ENCODE results near the gene PRF1.
"Not testable (repeated sequence)": the region's sequence is repeated elsewhere in the genome, so short reads cannot be mapped to it uniquely, and the experiment has no call there.

PRF1 gene

GRCh38 chr10:70594161-70594560 is 8.4 kb downstream of the PRF1 start:
- DNase-seq (ENCODE audit: low read depth, low spot score): no peak

- no peak for DNase-seq (ENCODE audit: low read depth, low spot score)
Observed at GRCh38 chr10:70593513-70593890, 9.0 kb downstream of the PRF1 start.

- no peak for DNase-seq (ENCODE audit: low read depth, low spot score)
Observed at GRCh38 chr10:70592746-70593512, 9.6 kb downstream of the PRF1 start.

GRCh38 chr10:70592186-70592735 is 10.3 kb downstream of the PRF1 start:
- DNase-seq (ENCODE audit: low read depth, low spot score): no peak

- DNase-seq (ENCODE audit: low read depth, low spot score): no peak
Observed at GRCh38 chr10:70590655-70591416, 11.7 kb downstream of the PRF1 start.

- no peak for DNase-seq (ENCODE audit: low read depth, low spot score)
Observed at GRCh38 chr10:70589762-70590654, 12.5 kb downstream of the PRF1 start.

- DNase-seq (ENCODE audit: low read depth, low spot score): no peak
Observed at GRCh38 chr10:70588859-70589570, 13.5 kb downstream of the PRF1 start.

GRCh38 chr10:70588255-70588654 is 14.3 kb downstream of the PRF1 start:
- no peak for DNase-seq (ENCODE audit: low read depth, low spot score)

GRCh38 chr10:70587045-70587658 is 15.4 kb downstream of the PRF1 start:
- no peak for DNase-seq (ENCODE audit: low read depth, low spot score)

GRCh38 chr10:70586348-70586930 is 16.1 kb downstream of the PRF1 start:
- DNase-seq (ENCODE audit: low read depth, low spot score): no peak

GRCh38 chr10:70585578-70586169 is 16.9 kb downstream of the PRF1 start:
- DNase-seq (ENCODE audit: low read depth, low spot score): no peak

- DNase-seq (ENCODE audit: low read depth, low spot score): no peak
Observed at GRCh38 chr10:70584909-70585544, 17.5 kb downstream of the PRF1 start.

- no peak for DNase-seq (ENCODE audit: low read depth, low spot score)
Observed at GRCh38 chr10:70584366-70584765, 18.2 kb downstream of the PRF1 start.

GRCh38 chr10:70583669-70584037 is 18.9 kb downstream of the PRF1 start:
- DNase-seq (ENCODE audit: low read depth, low spot score): no peak

GRCh38 chr10:70582793-70583668 is 19.5 kb downstream of the PRF1 start:
- no peak for DNase-seq (ENCODE audit: low read depth, low spot score)

GRCh38 chr10:70581176-70581575 is 21.4 kb downstream of the PRF1 start:
- DNase-seq (ENCODE audit: low read depth, low spot score): not testable (repeated sequence)

- DNase-seq (ENCODE audit: low read depth, low spot score): no peak
Observed at GRCh38 chr10:70579234-70580002, 23.1 kb downstream of the PRF1 start.

Data from activated naive CD8-positive, alpha-beta T cell treated with anti-CD3 and anti-CD28 coated beads, Interleukin-2, amount 50 U/mL, for 16 hours (primary cell).